Retina (tissue), 1 donor: ENCODE results near the gene APMAP.
"Not testable (repeated sequence)": the region's sequence is repeated elsewhere in the genome, so short reads cannot be mapped to it uniquely, and the experiment has no call there.

ENCODE experiments used
- DNase-seq: peaks from one replicate; pipeline ENCODE4 v3.0.0-alpha.2; 2016

Gene APMAP

DNA sequence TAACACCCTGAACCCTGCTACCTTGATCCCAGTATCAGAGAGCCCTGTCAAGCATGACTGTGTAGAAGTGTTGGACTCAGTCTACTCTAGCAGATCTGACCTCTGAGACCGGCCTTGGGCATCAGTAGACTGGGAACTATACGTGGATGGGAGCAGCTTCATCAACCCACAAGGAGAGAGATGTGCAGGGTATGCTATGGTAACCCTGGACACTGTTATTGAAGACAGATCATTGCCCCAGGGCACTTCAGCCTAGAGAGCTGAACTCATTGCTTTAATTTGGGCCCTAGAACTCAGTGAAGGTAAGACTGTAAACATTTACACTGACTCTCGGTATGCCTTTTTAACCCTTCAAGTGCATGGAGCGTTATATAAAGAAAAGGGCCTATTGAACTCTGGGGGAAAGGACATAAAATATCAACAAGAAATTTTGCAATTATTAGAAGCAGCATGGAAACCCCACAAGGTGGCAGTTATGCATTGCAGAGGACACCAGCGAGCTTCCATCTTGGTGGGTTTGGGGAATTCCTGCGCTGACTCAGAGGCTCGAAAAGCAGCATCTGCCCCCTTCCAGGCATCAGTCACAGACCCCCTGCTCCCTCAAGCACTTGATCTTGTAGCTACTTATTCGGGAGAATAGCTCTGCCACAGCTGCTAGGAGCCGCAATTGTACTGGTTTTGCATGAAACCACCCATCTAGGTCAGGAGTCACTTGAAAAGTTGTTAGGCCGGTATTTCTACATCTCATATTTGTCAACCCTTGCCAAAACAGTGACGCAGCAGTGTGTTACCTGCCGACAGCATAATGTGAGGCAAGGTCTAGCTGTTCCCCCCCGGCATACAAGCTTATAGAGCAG is 62.5 kb downstream of the APMAP start:
- DNase-seq: not testable (repeated sequence)

DNA sequence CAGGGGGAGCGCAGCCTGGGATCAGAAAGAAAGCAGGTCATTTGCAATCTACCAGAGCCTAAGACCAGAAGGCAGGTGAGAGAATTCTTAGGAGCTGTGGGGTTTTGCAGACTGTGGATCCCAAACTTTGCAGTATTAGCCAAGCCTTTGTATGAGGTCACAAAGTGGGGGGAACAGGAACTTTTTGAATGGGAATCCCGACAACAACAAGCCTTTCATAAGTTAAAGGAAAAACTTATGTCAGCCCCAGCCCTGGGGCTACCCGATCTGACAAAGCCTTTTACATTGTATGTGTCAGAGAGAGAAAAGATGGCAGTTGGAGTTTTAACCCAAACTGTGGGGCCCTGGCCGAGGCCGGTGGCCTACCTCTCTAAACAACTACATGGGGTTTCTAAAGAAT is 63.3 kb downstream of the APMAP start:
- DNase-seq: not testable (repeated sequence)

DNA sequence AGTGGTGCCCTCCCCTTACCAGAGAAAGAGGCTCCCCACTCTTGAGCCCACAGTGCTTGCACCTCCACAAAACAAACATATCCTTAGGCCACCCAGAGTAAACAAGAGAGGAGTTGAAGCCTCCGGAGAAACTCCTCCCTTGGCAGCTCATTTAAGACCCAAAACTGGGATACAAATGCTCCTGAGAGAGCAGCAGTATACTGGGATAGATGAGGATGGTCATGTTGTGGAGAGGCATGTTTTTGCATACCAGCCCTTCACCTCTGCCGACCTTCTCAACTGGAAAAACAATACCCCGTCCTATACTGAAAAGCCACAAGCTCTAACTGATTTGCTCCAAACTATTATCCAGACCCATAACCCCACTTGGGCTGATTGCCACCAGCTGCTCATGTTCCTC is 71.8 kb downstream of the APMAP start:
- DNase-seq: not testable (repeated sequence)

DNA sequence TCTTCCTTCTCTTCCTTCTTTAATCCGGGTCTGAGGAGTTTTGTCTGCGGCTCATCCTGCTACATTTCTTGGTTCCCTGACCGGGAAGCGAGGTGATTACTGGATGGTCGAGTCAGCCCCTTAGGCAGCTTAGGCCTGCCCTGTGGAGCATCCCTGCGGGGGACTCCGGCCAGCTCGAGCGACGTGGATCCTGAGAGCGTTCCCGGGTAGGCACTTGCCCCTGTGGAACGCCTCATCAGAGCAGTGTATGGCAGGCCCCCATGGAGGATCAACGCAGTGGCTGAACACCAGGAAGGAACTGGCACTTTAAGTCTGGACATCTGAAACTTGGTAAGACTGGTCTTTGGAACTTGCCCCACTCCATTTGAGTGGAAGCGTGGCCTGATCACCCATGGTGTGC is 72.9 kb downstream of the APMAP start:
- not testable (repeated sequence) for DNase-seq

DNA sequence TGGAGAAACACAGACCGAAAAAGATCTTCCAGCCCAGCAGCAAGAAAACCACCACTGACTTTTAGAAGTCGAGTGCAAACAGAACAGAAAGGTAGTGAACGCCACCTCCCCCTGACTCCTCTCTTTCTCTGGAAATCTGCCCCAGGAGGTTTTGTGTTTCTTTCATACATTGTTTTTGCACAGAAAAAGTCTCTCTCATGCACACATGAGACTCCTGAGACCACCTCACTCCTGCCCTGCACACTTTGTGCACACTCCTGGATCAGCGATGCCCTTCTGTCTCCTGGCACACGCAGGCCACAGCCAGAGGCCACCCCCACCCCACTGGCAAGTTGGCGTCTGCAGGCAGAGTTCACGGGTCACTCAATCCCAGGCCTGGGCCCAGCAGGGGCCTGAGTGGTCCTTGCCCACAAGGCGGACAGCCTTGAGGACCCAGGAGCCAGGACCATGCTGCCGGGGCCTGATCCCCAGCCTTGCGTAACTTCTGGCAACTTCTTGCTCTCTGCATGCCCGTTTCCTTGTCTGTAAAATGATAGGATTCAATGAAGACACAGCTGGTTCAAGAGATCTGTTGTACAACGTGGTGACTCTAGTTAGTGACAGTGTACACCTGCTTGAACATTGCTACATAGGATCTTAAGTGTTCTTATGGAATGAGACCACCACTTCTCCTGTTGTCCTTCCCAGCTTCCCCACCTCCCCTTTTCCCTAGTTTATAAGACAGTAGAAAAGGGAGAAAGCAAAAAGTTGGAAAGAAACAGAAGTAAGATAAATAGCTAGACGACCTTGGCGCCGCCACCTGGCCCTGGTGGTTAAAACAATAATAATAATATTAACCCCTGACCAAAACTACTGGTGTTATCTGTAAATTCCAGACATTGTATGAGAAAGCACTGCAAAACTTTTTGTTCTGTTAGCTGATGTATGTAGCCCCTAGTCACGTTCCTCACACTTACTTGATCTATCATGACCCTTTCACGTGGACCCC is 73.7 kb downstream of the APMAP start:
- DNase-seq: no peak

DNA sequence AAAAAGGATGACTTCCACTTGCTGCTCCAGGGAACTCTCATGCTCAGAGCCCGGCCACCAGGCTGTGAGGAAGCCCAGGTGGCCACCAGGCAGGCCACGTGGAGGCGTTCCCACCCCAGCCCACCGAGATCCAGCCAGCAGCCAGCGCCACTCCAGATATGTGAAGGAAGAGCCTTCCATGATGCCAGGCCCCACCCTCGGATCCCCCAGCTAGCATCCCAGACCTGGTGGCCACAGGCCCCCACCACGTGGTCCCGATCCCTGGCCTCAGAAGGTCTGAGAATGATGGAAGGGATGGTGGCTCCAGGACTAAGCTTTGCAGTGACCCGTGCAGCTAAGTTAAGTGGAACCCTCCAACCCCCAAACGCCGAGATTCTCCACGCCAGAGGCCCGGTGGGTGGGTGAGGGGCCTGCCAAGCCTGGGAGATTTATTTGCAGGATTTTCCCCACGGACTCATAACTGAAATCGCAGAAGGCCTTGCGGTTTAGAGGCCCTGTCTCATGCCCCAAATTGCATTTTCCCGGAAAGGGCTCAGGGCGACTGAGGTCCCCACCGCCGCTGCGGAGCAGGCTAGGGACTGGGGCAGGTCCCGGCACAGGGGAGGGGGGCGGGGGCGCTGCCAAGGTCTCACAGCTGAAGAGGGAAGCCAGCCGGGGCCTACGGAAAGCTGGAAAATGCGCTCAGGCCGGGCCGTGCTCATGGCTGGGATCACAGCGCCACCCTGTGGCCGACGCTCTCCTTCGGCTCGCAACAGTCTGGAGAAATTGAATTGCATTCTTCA is 74.6 kb downstream of the APMAP start:
- peak; percentile 91 for DNase-seq

DNA sequence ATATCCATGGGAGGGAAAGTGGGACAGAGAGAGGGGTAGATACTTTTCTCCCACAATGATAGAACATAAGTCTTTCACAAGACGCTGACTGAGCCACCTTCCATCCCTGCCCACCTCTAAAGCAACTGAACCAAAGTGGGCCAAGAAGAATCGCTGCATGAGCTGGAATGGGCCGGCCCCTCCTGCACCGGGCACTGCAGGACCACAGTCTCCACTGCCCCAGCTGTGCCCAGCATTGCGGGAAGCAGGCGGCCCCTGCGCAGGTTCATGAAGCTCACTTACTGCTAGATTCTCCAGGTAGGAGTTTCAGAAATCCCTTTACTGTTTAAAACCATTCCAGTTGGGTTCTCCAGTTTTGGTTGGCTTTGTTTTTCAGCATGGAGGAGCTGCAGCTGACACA is 75.5 kb downstream of the APMAP start:
- DNase-seq: no peak

DNA sequence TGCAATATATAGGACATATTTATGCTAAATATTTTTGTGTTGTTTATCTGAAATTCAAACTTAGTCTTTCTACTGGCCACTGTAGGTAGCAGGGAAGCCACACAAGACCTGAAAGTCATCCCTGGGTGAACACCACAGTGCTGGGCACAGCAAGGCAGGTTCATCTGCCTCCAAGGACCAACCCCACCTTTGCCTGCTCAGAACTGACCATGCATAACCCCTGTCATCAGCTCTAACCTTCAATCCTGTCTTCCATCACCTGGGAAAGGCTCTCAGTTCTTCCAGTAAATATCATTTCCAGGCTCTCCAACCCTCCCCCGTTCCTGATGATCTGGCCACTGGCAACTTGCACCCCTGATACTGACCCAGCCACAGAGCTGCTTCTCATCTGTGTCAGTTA is 76.1 kb downstream of the APMAP start:
- no peak for DNase-seq

DNA sequence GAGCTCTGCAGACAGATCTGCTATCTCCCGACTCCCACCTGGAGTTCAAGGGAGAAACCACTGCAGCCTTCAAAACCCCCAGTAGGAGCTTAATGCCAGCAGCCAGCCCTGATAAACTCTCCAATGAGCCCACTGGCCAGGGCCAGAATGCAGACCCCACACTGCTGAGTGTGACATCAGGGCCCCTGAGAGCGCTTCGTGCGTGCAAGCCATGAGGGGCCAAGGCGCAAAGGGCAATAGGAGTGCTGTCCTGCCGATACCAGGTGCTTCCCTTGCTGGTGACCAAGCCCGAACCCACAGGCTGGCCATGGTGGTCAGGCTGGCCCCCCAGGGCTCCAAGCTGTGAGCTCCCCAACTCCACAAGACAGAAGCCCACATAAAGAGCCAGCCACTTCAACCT is 76.7 kb downstream of the APMAP start:
- no peak for DNase-seq

GRCh38 chr20:24915440-24915839 is 77.1 kb downstream of the APMAP start:
- DNase-seq: no peak

- DNase-seq: no peak
Observed at GRCh38 chr20:24914388-24915241, 77.9 kb downstream of the APMAP start.

DNA sequence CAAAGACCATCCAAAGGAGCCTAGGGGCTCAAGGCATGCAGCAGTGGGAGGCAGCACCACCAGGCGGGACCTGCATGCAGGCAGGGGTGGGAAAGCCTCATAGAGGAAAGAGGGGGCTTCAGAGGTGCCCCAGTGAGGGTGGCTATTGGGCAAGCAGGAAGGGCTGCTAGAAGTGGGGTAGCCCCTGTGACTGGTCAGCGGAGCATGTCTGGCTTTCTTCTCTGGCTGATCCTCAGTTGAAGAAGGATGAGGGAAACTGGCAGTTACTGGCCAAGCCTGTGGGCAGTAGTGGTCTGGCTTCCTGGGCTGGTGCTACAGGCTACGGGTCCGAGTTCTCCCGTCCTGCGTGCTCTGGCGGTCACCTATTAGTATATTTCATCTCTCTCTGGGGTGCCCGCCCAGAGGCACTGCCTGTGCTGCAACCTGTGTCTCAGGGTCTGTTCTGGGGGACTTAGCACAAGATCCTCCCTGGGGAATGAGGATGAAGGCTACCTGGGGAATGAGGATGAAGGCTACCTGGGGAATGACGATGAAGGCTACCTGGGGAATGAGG is 79.4 kb downstream of the APMAP start:
- DNase-seq: no peak
